ENCODE measurements around the gene ATP4B.

DNA sequence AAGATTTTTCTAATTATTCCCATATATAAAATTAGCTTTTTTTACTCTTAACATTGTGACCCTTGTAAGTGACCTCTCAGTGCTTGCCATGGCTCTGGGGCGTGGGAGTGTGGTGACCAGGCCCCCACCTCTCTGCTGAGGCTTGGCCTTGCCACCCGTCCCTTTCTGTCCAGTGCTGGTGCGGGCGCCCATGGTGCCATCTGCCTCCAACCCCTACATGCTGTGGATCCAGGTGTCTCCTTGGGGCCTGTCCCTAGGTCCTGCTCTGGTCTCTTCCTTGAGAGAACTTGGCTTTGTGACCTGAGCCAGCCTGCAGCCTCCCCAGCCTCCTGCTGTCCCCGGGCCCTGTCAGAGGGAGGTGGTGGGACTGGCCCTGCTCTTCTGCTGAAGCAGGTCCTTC is 46.0 kb downstream of the ATP4B start:
- TF ChIP-seq, protein P1, sequence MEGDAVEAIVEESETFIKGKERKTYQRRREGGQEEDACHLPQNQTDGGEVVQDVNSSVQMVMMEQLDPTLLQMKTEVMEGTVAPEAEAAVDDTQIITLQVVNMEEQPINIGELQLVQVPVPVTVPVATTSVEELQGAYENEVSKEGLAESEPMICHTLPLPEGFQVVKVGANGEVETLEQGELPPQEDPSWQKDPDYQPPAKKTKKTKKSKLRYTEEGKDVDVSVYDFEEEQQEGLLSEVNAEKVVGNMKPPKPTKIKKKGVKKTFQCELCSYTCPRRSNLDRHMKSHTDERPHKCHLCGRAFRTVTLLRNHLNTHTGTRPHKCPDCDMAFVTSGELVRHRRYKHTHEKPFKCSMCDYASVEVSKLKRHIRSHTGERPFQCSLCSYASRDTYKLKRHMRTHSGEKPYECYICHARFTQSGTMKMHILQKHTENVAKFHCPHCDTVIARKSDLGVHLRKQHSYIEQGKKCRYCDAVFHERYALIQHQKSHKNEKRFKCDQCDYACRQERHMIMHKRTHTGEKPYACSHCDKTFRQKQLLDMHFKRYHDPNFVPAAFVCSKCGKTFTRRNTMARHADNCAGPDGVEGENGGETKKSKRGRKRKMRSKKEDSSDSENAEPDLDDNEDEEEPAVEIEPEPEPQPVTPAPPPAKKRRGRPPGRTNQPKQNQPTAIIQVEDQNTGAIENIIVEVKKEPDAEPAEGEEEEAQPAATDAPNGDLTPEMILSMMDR (IDR thresholded peaks at IDR 0.05; ENCODE audit: insufficient read depth, low read length): no peak
- no peak for TF ChIP-seq GABPA (IDR thresholded peaks at IDR 0.05; ENCODE audit: low read depth)
- TF ChIP-seq SPI1 (IDR thresholded peaks at IDR 0.05; ENCODE audit: borderline replicate concordance, low read depth): no peak

All from HL-60 (cell line).